B cell (primary cell): ENCODE results near the gene ANAPC15.

Experiments
- CTCF ChIP-seq: fragments of 200-600 bp; IDR thresholded peaks from one replicate; pipeline ENCODE4 v1.8.0; 2022; ENCODE audit warnings: antibody characterized with exemption, mild to moderate bottlenecking
- EZH2 ChIP-seq: IDR thresholded peaks from 2 replicates; pipeline ENCODE4 v1.6.1; 2012; ENCODE audit warnings: borderline replicate concordance, low read depth, mild to moderate bottlenecking, moderate library complexity, low read length; ENCODE audit not compliant: insufficient read depth, poor library complexity, severe bottlenecking

GRCh38 chr11:72075756-72076155, 36.7 kb downstream of the ANAPC15 start:
- TF ChIP-seq CTCF: no peak
- no peak for TF ChIP-seq EZH2
